Measurements from ENCODE around the gene TOB2. TPM values are rescaled to one million over a fixed set of nuclear protein-coding genes. Genes with fewer than 3 reads are reported as not detected.

The TOB2 gene
- total and polyA plus RNA-seq, 9 of the 15 experiments (the other 6 are each of a cell fraction or from before 2014, with no cell fraction given): 3.3 to 20.5 (median 7.3) TPM

DNA sequence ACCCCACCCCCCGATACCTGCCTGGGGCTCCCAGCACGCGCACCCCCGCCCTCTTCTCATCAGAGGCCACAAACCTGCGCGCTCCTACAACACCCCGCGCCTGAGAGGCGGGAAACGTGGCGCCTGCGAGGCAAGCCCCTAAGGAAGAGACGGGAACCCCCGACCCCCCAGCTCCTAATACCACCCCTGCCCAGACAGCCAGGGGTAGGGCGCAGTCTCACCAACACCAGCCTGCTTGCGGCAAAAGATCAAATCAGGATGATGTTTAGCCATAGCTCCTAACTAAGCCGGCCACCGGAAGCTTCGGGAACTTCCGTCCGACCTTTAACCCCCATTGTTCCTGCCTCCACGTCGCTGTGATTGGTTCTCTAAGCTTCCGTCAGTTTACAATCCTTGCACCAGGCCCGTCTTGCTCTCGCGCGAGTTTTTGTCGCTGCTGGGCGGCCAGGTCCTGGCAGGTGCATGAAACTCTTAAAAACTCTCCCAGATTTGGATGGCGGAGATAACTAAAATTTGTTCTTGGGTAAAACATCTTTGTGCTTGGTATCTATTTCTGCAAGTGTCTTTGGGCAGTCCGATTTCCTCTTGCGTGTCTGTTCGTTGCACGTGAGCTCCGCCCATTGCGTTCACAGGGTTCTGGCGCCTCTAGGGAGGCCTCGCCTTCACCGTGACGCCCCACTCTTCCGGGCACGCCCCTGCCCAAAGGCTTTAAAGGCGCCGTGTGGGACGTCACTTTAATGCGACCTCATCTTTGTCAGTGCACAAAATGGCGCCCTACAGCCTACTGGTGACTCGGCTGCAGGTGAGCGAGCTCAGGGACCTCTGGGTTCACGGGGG lies 22.0 kb upstream of the TOB2 start, which contains the start of the genes ACO2 and PHF5A (continued):
- TF ChIP-seq, protein P1, sequence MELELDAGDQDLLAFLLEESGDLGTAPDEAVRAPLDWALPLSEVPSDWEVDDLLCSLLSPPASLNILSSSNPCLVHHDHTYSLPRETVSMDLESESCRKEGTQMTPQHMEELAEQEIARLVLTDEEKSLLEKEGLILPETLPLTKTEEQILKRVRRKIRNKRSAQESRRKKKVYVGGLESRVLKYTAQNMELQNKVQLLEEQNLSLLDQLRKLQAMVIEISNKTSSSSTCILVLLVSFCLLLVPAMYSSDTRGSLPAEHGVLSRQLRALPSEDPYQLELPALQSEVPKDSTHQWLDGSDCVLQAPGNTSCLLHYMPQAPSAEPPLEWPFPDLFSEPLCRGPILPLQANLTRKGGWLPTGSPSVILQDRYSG (tag; conservative IDR thresholded peaks at IDR 0.05; ENCODE audit: low read depth): no peak
- TF ChIP-seq TCF3 (CRISPR knock-in tag; IDR thresholded peaks at IDR 0.05): no peak
- 0 out of 2 replicates have a peak, but pooled peaks have one; percentile 16 for TF ChIP-seq ZBED1 (IDR thresholded peaks at IDR 0.05)
- 0 out of 2 replicates have a peak, but pooled peaks have one; percentile 83 for TF ChIP-seq SREBF2 (CRISPR knock-in tag; IDR thresholded peaks at IDR 0.05)
- TF ChIP-seq, protein P2, sequence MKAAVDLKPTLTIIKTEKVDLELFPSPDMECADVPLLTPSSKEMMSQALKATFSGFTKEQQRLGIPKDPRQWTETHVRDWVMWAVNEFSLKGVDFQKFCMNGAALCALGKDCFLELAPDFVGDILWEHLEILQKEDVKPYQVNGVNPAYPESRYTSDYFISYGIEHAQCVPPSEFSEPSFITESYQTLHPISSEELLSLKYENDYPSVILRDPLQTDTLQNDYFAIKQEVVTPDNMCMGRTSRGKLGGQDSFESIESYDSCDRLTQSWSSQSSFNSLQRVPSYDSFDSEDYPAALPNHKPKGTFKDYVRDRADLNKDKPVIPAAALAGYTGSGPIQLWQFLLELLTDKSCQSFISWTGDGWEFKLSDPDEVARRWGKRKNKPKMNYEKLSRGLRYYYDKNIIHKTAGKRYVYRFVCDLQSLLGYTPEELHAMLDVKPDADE (conservative IDR thresholded peaks at IDR 0.05; ENCODE audit: control insufficient read depth, low read depth, low read length): peak; percentile 64
- TF ChIP-seq NR1H2 (CRISPR knock-in tag; IDR thresholded peaks at IDR 0.05): 0 out of 2 replicates have a peak, but pooled peaks have one; percentile 87
- TF ChIP-seq, protein P3, sequence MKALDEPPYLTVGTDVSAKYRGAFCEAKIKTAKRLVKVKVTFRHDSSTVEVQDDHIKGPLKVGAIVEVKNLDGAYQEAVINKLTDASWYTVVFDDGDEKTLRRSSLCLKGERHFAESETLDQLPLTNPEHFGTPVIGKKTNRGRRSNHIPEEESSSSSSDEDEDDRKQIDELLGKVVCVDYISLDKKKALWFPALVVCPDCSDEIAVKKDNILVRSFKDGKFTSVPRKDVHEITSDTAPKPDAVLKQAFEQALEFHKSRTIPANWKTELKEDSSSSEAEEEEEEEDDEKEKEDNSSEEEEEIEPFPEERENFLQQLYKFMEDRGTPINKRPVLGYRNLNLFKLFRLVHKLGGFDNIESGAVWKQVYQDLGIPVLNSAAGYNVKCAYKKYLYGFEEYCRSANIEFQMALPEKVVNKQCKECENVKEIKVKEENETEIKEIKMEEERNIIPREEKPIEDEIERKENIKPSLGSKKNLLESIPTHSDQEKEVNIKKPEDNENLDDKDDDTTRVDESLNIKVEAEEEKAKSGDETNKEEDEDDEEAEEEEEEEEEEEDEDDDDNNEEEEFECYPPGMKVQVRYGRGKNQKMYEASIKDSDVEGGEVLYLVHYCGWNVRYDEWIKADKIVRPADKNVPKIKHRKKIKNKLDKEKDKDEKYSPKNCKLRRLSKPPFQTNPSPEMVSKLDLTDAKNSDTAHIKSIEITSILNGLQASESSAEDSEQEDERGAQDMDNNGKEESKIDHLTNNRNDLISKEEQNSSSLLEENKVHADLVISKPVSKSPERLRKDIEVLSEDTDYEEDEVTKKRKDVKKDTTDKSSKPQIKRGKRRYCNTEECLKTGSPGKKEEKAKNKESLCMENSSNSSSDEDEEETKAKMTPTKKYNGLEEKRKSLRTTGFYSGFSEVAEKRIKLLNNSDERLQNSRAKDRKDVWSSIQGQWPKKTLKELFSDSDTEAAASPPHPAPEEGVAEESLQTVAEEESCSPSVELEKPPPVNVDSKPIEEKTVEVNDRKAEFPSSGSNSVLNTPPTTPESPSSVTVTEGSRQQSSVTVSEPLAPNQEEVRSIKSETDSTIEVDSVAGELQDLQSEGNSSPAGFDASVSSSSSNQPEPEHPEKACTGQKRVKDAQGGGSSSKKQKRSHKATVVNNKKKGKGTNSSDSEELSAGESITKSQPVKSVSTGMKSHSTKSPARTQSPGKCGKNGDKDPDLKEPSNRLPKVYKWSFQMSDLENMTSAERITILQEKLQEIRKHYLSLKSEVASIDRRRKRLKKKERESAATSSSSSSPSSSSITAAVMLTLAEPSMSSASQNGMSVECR (CRISPR knock-in tag; IDR thresholded peaks at IDR 0.05): peak; percentile 93; the same call in 1 of the 2 replicates
- TF ChIP-seq SNIP1 (IDR thresholded peaks at IDR 0.05; ENCODE audit: low read depth): no peak
- TF ChIP-seq GABPB2 (CRISPR knock-in tag; conservative IDR thresholded peaks at IDR 0.05): no peak
- peak; percentile 49; the same call in 1 of the 2 replicates for TF ChIP-seq ETV1 (tag; conservative IDR thresholded peaks at IDR 0.05; ENCODE audit: low read depth)
- peak; percentile 98 for TF ChIP-seq MTA3 (IDR thresholded peaks at IDR 0.05; ENCODE audit: borderline replicate concordance)
- TF ChIP-seq FOXA3 (CRISPR knock-in tag; conservative IDR thresholded peaks at IDR 0.05 in 1 of 2, IDR thresholded peaks at IDR 0.05 in 1 of 2): peak in 1 of 2 experiments; percentile 73; a peak in 2 of 4 replicates
- TF ChIP-seq, protein P4, sequence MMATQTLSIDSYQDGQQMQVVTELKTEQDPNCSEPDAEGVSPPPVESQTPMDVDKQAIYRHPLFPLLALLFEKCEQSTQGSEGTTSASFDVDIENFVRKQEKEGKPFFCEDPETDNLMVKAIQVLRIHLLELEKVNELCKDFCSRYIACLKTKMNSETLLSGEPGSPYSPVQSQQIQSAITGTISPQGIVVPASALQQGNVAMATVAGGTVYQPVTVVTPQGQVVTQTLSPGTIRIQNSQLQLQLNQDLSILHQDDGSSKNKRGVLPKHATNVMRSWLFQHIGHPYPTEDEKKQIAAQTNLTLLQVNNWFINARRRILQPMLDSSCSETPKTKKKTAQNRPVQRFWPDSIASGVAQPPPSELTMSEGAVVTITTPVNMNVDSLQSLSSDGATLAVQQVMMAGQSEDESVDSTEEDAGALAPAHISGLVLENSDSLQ (IDR thresholded peaks at IDR 0.05): peak; percentile 95
- TF ChIP-seq PPARD (CRISPR knock-in tag; IDR thresholded peaks at IDR 0.05): no peak
- 0 out of 2 replicates have a peak, but pooled peaks have one; percentile 7 for TF ChIP-seq RFX1 (IDR thresholded peaks at IDR 0.05)
- TF ChIP-seq, protein P5, sequence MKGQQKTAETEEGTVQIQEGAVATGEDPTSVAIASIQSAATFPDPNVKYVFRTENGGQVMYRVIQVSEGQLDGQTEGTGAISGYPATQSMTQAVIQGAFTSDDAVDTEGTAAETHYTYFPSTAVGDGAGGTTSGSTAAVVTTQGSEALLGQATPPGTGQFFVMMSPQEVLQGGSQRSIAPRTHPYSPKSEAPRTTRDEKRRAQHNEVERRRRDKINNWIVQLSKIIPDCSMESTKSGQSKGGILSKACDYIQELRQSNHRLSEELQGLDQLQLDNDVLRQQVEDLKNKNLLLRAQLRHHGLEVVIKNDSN (CRISPR knock-in tag; IDR thresholded peaks at IDR 0.05): peak; percentile 62
- TF ChIP-seq MBD2 (IDR thresholded peaks at IDR 0.05; ENCODE audit: borderline replicate concordance, low read depth): peak; percentile 53; the same call in 1 of the 2 replicates
- TF ChIP-seq ARHGAP35 (IDR thresholded peaks at IDR 0.05; ENCODE audit: partially characterized antibody): peak; percentile 74
- TF ChIP-seq EP300 (IDR thresholded peaks at IDR 0.05; ENCODE audit: low read length): peak; percentile 3; the same call in 1 of the 2 replicates

Data from K562 (cell line).